AG04450 (cell line): ENCODE measurements around the gene FAT2. TPM values are rescaled to one million over a fixed set of nuclear protein-coding genes. Genes with fewer than 3 reads are reported as not detected.

ENCODE experiments used
- CTCF ChIA-PET: fragments of 300-600, 350-600 bp; formaldehyde crosslinking; extraction: SDS; loops from one replicate; lab custom pipeline; 2022; ENCODE audit warnings: antibody characterized with exemption, inconsistent platforms; lab: Charles Lee
- POLR2A ChIA-PET: fragments of 350-600 bp; formaldehyde crosslinking; extraction: SDS; loops from one replicate; lab custom pipeline; 2021; ENCODE audit warnings: antibody characterized with exemption, inconsistent platforms; lab: Yijun Ruan, JAX
- DNase-seq: peaks from one replicate; pipeline ENCODE4 v3.0.0-alpha.2; 2011; ENCODE audit warnings: low read depth, low spot score
- H3K27ac ChIP-seq: one replicate; pipeline ENCODE4 v1.5.1; 2012; ENCODE audit warnings: low read depth, low read length, control low read depth
- H3K27me3 ChIP-seq: one replicate; pipeline ENCODE4 v1.6.0; 2012; ENCODE audit warnings: low read length; ENCODE audit not compliant: control insufficient read depth, insufficient read depth
- H3K4me3 ChIP-seq: 2 replicates; pipeline ENCODE4 v1.5.1; 2011; ENCODE audit warnings: mild to moderate bottlenecking, low read depth, low read length, control low read depth
- H3K9me3 ChIP-seq: 2 replicates; pipeline ENCODE4 v1.5.1; 2012; ENCODE audit warnings: low read length; ENCODE audit not compliant: control insufficient read depth, insufficient read depth
- CTCF ChIP-seq: IDR thresholded peaks from 2 replicates; pipeline ENCODE4 v1.5.1; 2011; ENCODE audit warnings: low read depth, low read length, control low read depth, inconsistent platforms
- polyA plus RNA-seq: library from polyadenylated mRNA; depleted of rRNA; stranded (reverse); fragments of >200 nt; gene quantifications from 2 replicates; pipeline ENCODE4 v1.2.3, GENCODE V29; 2011

FAT2 gene
- polyA plus RNA-seq, 1 experiment, result 0.01 TPM

- CTCF ChIA-PET, result no interaction called here
- POLR2A ChIA-PET, result no interaction called here
- H3K9me3 ChIP-seq, result no peaks in the 10 kb centered on the region
- DNase-seq, result no peak
- no peak overlapping the region for H3K27ac ChIP-seq
- H3K4me3 ChIP-seq, result no peak overlapping the region
- no peak for TF ChIP-seq CTCF
- H3K27me3 ChIP-seq, result peaks cover 9% of the 10 kb centered on the region
Observed at GRCh38 chr5:151574444-151574996, 16.6 kb downstream of the FAT2 start.

- TF ChIP-seq CTCF, result no peak
- DNase-seq, result no peak
- CTCF ChIA-PET, result no interaction called here
- H3K4me3 ChIP-seq, result no peak overlapping the region
- H3K27ac ChIP-seq, result no peak overlapping the region
- POLR2A ChIA-PET, result no interaction called here
- peaks cover 9% of the 10 kb centered on the region for H3K27me3 ChIP-seq
- no peaks in the 10 kb centered on the region for H3K9me3 ChIP-seq
Observed at GRCh38 chr5:151572657-151573368, 18.3 kb downstream of the FAT2 start.

- no peak overlapping the region for H3K4me3 ChIP-seq
- DNase-seq, result no peak
- peaks cover 9% of the 10 kb centered on the region for H3K27me3 ChIP-seq
- no peaks in the 10 kb centered on the region for H3K9me3 ChIP-seq
- ChIA-PET POLR2A (no interaction called here), CTCF (no interaction called here)
- no peak overlapping the region for H3K27ac ChIP-seq
- TF ChIP-seq CTCF, result no peak
Observed at GRCh38 chr5:151571270-151572173, 19.6 kb downstream of the FAT2 start.

DNA sequence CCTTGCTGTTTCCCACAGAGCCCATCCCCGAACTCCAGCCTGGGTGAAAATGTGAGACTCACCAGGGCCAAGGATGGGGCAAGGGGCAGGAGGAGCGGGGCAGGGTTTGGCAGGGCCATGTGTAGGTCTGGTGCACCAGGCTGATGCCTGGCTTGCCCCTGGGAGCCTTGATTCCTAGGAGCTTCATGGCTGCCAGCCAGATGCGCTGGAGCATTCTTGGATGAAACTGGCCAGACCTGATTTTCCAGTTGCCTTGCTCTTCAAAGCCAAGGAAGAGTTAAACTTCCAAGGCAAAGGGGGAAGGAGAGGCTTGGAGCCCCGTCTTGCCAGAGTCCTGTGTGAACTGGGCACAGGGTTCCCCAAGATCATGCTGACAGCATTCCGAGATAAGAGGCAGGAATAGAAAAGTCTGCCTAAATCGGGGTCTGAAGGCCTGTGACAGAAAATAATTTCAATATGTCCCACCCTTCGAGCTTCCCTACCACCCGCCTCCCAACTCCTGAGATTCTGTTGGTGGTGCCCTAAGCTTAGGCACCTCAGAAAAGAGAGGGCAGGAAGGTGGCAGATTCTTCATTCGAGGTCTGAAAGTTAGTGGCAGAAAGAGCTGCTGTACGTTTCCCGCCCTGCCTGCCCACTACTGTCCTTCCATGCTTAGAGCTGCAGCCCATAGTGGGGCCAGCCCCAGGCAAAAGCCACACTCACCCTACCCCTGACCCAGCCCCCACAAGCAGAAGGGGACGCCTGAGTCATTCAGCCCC, 20.4 kb downstream of the FAT2 start:
- Histone ChIP-seq H3K27me3 (peaks cover 9% of the 10 kb centered on the region), H3K4me3 (no peak overlapping the region), H3K9me3 (no peaks in the 10 kb centered on the region), H3K27ac (no peak overlapping the region)
- TF ChIP-seq CTCF, result no peak
- no peak for DNase-seq
- ChIA-PET POLR2A (no interaction called here), CTCF (no interaction called here)
